ENCODE results near the gene MZB1. TPM values are rescaled to one million over a fixed set of nuclear protein-coding genes. Genes with fewer than 3 reads are reported as not detected.

MZB1 gene
- total and polyA plus RNA-seq, 2 of the 8 experiments (the other 6 are each of a cell fraction or from before 2014, with no cell fraction given), result 0.39 to 0.47 TPM

- Histone ChIP-seq H3K23ac (ENCODE audit: insufficient read length) (no peak overlapping the region), H3K23me2 (ENCODE audit: low read depth, low read length) (no peaks in the 10 kb centered on the region), H4K8ac (ENCODE audit: extremely low read depth, insufficient read depth, low read length) (no peak overlapping the region), H4K5ac (ENCODE audit: insufficient read length, low read depth, low read length) (no peak overlapping the region), H2BK12ac (ENCODE audit: low read depth, low read length) (no peak overlapping the region), H3K79me2 (ENCODE audit: control insufficient read depth in 1 of 2, insufficient read depth in 2 of 2, low read length in 2 of 2) (peaks cover 7 to 53% of the 10 kb centered on the region in 2 experiments), H3K79me1 (ENCODE audit: low read depth, low read length) (peaks cover 8% of the 10 kb centered on the region; the same call in 1 of the 2 replicates), H3K4me1 (replicated peaks in 1 of 4; ENCODE audit: control insufficient read depth in 3 of 4, insufficient read depth in 4 of 4, low read length in 3 of 4) (no peaks in the 10 kb centered on the region), H4K20me1 (replicated peaks in 1 of 2; ENCODE audit: control insufficient read depth in 1 of 2, insufficient read depth in 2 of 2, low read length in 2 of 2) (peaks cover 6 to 10% of the 10 kb centered on the region in 2 experiments), H3K4me2 (ENCODE audit: insufficient read depth in 1 of 2, low read depth in 2 of 2, low read length in 2 of 2) (no peak overlapping the region), H3K4ac (replicated peaks; ENCODE audit: insufficient read length, low read depth, low read length) (no peak overlapping the region), H3K4me3 (ENCODE audit: extremely low read depth in 1 of 4, insufficient read depth in 2 of 4, low read depth in 3 of 4, low read length in 4 of 4) (no peak overlapping the region), H4K91ac (replicated peaks; ENCODE audit: insufficient read length, low read length) (no peak overlapping the region), H2BK120ac (replicated peaks; ENCODE audit: low read depth, low read length) (no peak overlapping the region), H3K27me3 (replicated peaks in 1 of 4; ENCODE audit: control insufficient read depth in 3 of 4, extremely low read depth in 1 of 4, insufficient read depth in 3 of 4, low read length in 3 of 4) (no peaks in the 10 kb centered on the region), H3K36me3 (ENCODE audit: control insufficient read depth in 2 of 4, insufficient read depth in 4 of 4, low read length in 3 of 4) (peaks cover 19 to 34% (median 30%) of the 10 kb centered on the region in 4 experiments), H2BK15ac (ENCODE audit: low read length) (no peak overlapping the region), H3K9me3 (ENCODE audit: insufficient read depth in 2 of 2, low read depth in 1 of 2, low read length in 1 of 2) (no peaks in the 10 kb centered on the region), H3K14ac (ENCODE audit: insufficient read length) (no peak overlapping the region), H3K18ac (ENCODE audit: extremely low read depth, low read length) (no peak overlapping the region), H3K9ac (replicated peaks in 1 of 4; ENCODE audit: extremely low read depth in 1 of 4, low read depth in 3 of 4, low read length in 3 of 4) (no peak overlapping the region), H3K27ac (ENCODE audit: low read depth, low read length) (no peak overlapping the region), H2AFZ (ENCODE audit: low read length) (no peak overlapping the region), H2BK5ac (ENCODE audit: low read depth, low read length) (no peak overlapping the region), H2AK5ac (ENCODE audit: low read depth, low read length) (no peak overlapping the region), H2BK20ac (ENCODE audit: low read length) (no peak overlapping the region), H3K56ac (replicated peaks; ENCODE audit: insufficient read length, low read depth, low read length) (no peak overlapping the region)
- ChIA-PET POLR2A (ENCODE audit: partially characterized antibody) (interaction anchor here (0.8 to 2.6 kb wide), 8 partner anchors 8 to 82 kb away, joined by 3 to 9 read pairs (median 3); partner anchors contain the start of genes MATR3 and PAIP2), CTCF (ENCODE audit: partially characterized antibody) (interaction anchor here (0.7 to 1.2 kb wide), 2 partner anchors 9 to 15 kb away, joined by 3 read pairs; no protein-coding TSS in a partner anchor)
- DNase-seq (ENCODE audit: low read depth in 1 of 2, low spot score in 2 of 2) (no peak), FAIRE-seq (no peak)
- WGBS, 2 experiments (ENCODE audit: extremely low coverage in 1 of 2, insufficient coverage in 1 of 2, insufficient read length in 1 of 2, insufficient replicate concordance in 2 of 2, low coverage in 1 of 2, low lambda C conversion rate in 2 of 2, missing lambda C conversion rate in 1 of 2), result 95% methylated on average over 4 of the region's 6 CpGs; no CpG with 5 or more reads in 1 of the 2 experiments
- TF ChIP-seq CHD2 (IDR thresholded peaks at IDR 0.05; ENCODE audit: low read length) (no peak), SAP30 (IDR thresholded peaks at IDR 0.05; ENCODE audit: insufficient read depth, insufficient replicate concordance, low read length) (no peak), HDAC6 (IDR thresholded peaks at IDR 0.05; ENCODE audit: low read depth, low read length) (no peak), CEBPB (IDR thresholded peaks at IDR 0.05; ENCODE audit: low read depth, low read length) (no peak), CTBP2 (IDR thresholded peaks at IDR 0.05; ENCODE audit: borderline replicate concordance, insufficient read depth, insufficient read length, low read length) (no peak), EZH2 (IDR thresholded peaks at IDR 0.05; ENCODE audit: low read depth, low read length, severe bottlenecking) (no peak), SIX5 (IDR thresholded peaks at IDR 0.05; ENCODE audit: low read depth, low read length) (no peak), PHF8 (conservative IDR thresholded peaks at IDR 0.05; ENCODE audit: low read depth, low read length) (no peak), TAF1 (IDR thresholded peaks at IDR 0.05; ENCODE audit: low read depth, low read length) (no peak)
These were observed 27.8 kb downstream of the MZB1 start for GRCh38 chr5:139361835-139362429.
